Stomach (tissue), 9 donors: ENCODE results near the gene TMOD2. TPM values are rescaled to one million over a fixed set of nuclear protein-coding genes. Genes with fewer than 3 reads are reported as not detected.

Experiments
- DNase-seq, 2 donors: peaks; one replicate each; pipeline versions ENCODE4 v3.0.0 to v3.0.0-alpha.2; 2013 to 2019
- H3K27ac ChIP-seq, 5 donors: fragments of 200-600 bp in 4 of 5; sonication (generic) in 4 of 5; one replicate each; pipeline ENCODE4 v1.5.1; 2013 to 2019; ENCODE audit warnings: mild to moderate bottlenecking in 1 of 5, moderate library complexity in 1 of 5
- H3K27me3 ChIP-seq, 3 donors: fragments of 200-600 bp; sonication (generic); one replicate each; pipeline ENCODE4 v1.5.1; 2017 to 2019; ENCODE audit warnings: mixed run types in 1 of 3
- H3K36me3 ChIP-seq, 4 donors: fragments of 200-600 bp; sonication (generic); 1 replicate in 3 of 4; 2 replicates in 1 of 4; pipeline ENCODE4 v1.5.1; 2016 to 2019
- H3K4me1 ChIP-seq, 4 donors: fragments of 200-600 bp; sonication (generic); one replicate each; pipeline ENCODE4 v1.5.1; 2016 to 2019
- H3K4me3 ChIP-seq, 4 donors: fragments of 200-600 bp; sonication (generic) in 3 of 4; one replicate each; pipeline ENCODE4 v1.5.1; 2016 to 2019; ENCODE audit warnings: mild to moderate bottlenecking in 1 of 4
- H3K9me3 ChIP-seq, 4 donors: fragments of 200-600 bp; sonication (generic); one replicate each; pipeline ENCODE4 v1.5.1; 2016 to 2019
- CTCF ChIP-seq, 7 experiments: fragments of 450-650 bp in 4 of 7; fragments of 200-600 bp in 3 of 7; sonication (generic) in 3 of 7; IDR thresholded peaks; one replicate each; pipeline ENCODE4 v1.5.1; 2016 to 2019; ENCODE audit warnings: antibody characterized with exemption in 7 of 7, control low read depth in 2 of 7, mild to moderate bottlenecking in 1 of 7
- EP300 ChIP-seq: sonication (generic); formaldehyde crosslinking; IDR thresholded peaks from one replicate; pipeline ENCODE4 v1.6.1; 2017; ENCODE audit warnings: antibody characterized with exemption
- POLR2A ChIP-seq, 4 donors: fragments of 450-650 bp; IDR thresholded peaks; one replicate each; pipeline ENCODE4 v1.6.1; 2016; ENCODE audit warnings: antibody characterized with exemption in 4 of 4, control low read depth in 2 of 4, mild to moderate bottlenecking in 1 of 4, moderate library complexity in 1 of 4
- POLR2AphosphoS5 ChIP-seq, 3 donors: sonication (generic); formaldehyde crosslinking; IDR thresholded peaks; one replicate each; pipeline ENCODE4 v1.6.1; 2016; ENCODE audit warnings: antibody characterized with exemption in 3 of 3
- WGBS, 5 donors: extraction: QIAGEN DNeasy Blood & Tissue Kit in 3 of 5; methylation state at CpG; one replicate each; pipeline versions ENCODE4 v1.1.5 to v1.1.7; 2013 to 2018; 5-methylcytosine and 5-hydroxymethylcytosine counted together
- intact Hi-C: fragments of 100-400 bp; cut with DNase I; formaldehyde crosslinking; loops from one replicate; pipeline ENCODE4 v1.15.1; 2023; ENCODE audit warnings: low total_unique reads
- polyA plus RNA-seq, 3 donors: library from polyadenylated mRNA; stranded (reverse); fragments of 200-250 nt; gene quantifications; one replicate each; pipeline ENCODE4 v1.2.3, GENCODE V29; 2013
- total RNA-seq, 5 donors: library from RNA; depleted of rRNA; stranded (reverse); fragments of >200 nt; gene quantifications; one replicate each; pipeline versions ENCODE4 v1.1.0 to v1.2.3, GENCODE V29; 2014 to 2016
- donor health status: healthy with polysubstance abuse.
- donor health status: Bipolar disorder and iron deficiency.
- donor health status: healthy.

Gene TMOD2
- total and polyA plus RNA-seq, 8 donors, result 0.87 to 19.3 (median 3.1) TPM

- WGBS, 5 donors, result 83 to 98% (median 95%) methylated on average over 3 of the region's 3 CpGs
- peaks cover 76 to 96% (median 84%) of the 10 kb centered on the region in 4 donors for H3K4me1 ChIP-seq
- no peak for TF ChIP-seq EP300
- no peak for TF ChIP-seq CTCF (IDR thresholded peaks at IDR 0.05)
- TF ChIP-seq POLR2AphosphoS5 (IDR thresholded peaks at IDR 0.05), result no peak
- no peak for TF ChIP-seq POLR2A (IDR thresholded peaks at IDR 0.05)
Observed at GRCh38 chr15:51842265-51842664, 90.9 kb downstream of the TMOD2 start.

GRCh38 chr15:51842852-51843737 is 91.7 kb downstream of the TMOD2 start:
- DNase-seq, result no peak
- Histone ChIP-seq H3K36me3 (no peaks in the 10 kb centered on the region), H3K4me3 (no peak overlapping the region), H3K4me1 (peaks cover 70 to 96% (median 76%) of the 10 kb centered on the region in 4 donors), H3K27ac (peak overlapping the region in 4 of 5 donors; percentile 8 to 46 (median 28)), H3K9me3 (no peaks in the 10 kb centered on the region), H3K27me3 (no peaks in the 10 kb centered on the region)
- intact Hi-C loops, result no loop called here
- no peak for TF ChIP-seq EP300
- TF ChIP-seq POLR2A (IDR thresholded peaks at IDR 0.05), result no peak
- TF ChIP-seq CTCF (IDR thresholded peaks at IDR 0.05), result no peak
- TF ChIP-seq POLR2AphosphoS5 (IDR thresholded peaks at IDR 0.05), result no peak
- WGBS, 5 donors, result 44 to 59% (median 49%) methylated on average over 6 of the region's 6 CpGs

More at GRCh38 chr15:51842265-51842664, 90.9 kb downstream of the TMOD2 start:
- intact Hi-C loops, result no loop called here
- Histone ChIP-seq H3K27ac (peak overlapping the region in 1 of 5 donors; percentile 44), H3K27me3 (no peaks in the 10 kb centered on the region), H3K9me3 (no peaks in the 10 kb centered on the region), H3K36me3 (no peaks in the 10 kb centered on the region), H3K4me3 (no peak overlapping the region)
- no peak for DNase-seq

- DNase-seq, result no peak
- no peaks in the 10 kb centered on the region for H3K27me3 ChIP-seq
- TF ChIP-seq POLR2A (IDR thresholded peaks at IDR 0.05) (no peak), POLR2AphosphoS5 (IDR thresholded peaks at IDR 0.05) (no peak), CTCF (IDR thresholded peaks at IDR 0.05) (no peak), EP300 (no peak)
- WGBS, 5 donors, result 36 to 67% (median 42%) methylated on average over 4 of the region's 4 CpGs
- intact Hi-C loops, result no loop called here
- peaks cover 59 to 95% (median 75%) of the 10 kb centered on the region in 4 donors for H3K4me1 ChIP-seq
- H3K36me3 ChIP-seq, result no peaks in the 10 kb centered on the region
- H3K27ac ChIP-seq, result peak overlapping the region; percentile 30 to 80 (median 48)
- H3K4me3 ChIP-seq, result no peak overlapping the region
- no peaks in the 10 kb centered on the region for H3K9me3 ChIP-seq
Observed at GRCh38 chr15:51844747-51845426, 93.5 kb downstream of the TMOD2 start.

- H3K4me1 ChIP-seq, result peaks cover 52 to 95% (median 74%) of the 10 kb centered on the region in 4 donors
- 75 to 87% (median 80%) methylated on average over 3 of the region's 3 CpGs for WGBS, 5 donors
- H3K36me3 ChIP-seq, result no peaks in the 10 kb centered on the region
- TF ChIP-seq POLR2AphosphoS5 (IDR thresholded peaks at IDR 0.05) (no peak), CTCF (IDR thresholded peaks at IDR 0.05) (no peak), EP300 (no peak), POLR2A (IDR thresholded peaks at IDR 0.05) (no peak)
- H3K9me3 ChIP-seq, result no peaks in the 10 kb centered on the region
- peak overlapping the region; percentile 39 to 80 (median 56) for H3K27ac ChIP-seq
- intact Hi-C loops, result no loop called here
- DNase-seq, result no peak
- no peak overlapping the region for H3K4me3 ChIP-seq
- H3K27me3 ChIP-seq, result no peaks in the 10 kb centered on the region
Observed at GRCh38 chr15:51846066-51846462, 94.7 kb downstream of the TMOD2 start.
